Lower leg skin (tissue), 4 donors: ENCODE results near the gene ATP1B1. TPM values are rescaled to one million over a fixed set of nuclear protein-coding genes. Genes with fewer than 3 reads are reported as not detected.

Experiments used
- DNase-seq, 2 donors: peaks; one replicate each; pipeline ENCODE4 v3.0.0-alpha.2; 2019; ENCODE audit warnings: low spot score in 2 of 2
- H3K4me3 ChIP-seq: fragments of 200-600 bp; sonication (generic); 2 replicates; pipeline ENCODE4 v1.5.1; 2017; ENCODE audit warnings: mild to moderate bottlenecking, low read depth; ENCODE audit not compliant: poor library complexity, severe bottlenecking
- POLR2A ChIP-seq, 2 donors: fragments of 450-650 bp; IDR thresholded peaks; one replicate each; pipeline ENCODE4 v1.6.1; 2016 to 2017; ENCODE audit warnings: antibody characterized with exemption in 2 of 2, mild to moderate bottlenecking in 1 of 2, moderate library complexity in 1 of 2
- WGBS, 2 donors: methylation state at CpG; one replicate each; pipeline ENCODE4 v1.1.5; 2018; 5-methylcytosine and 5-hydroxymethylcytosine counted together
- intact Hi-C: fragments of 100-400 bp; cut with DNase I; formaldehyde crosslinking; loops from one replicate; pipeline ENCODE4 v1.15.0; 2023; ENCODE audit warnings: low total_unique reads
- total RNA-seq, 4 donors: library from RNA; depleted of rRNA; stranded (reverse); fragments of >200 nt; gene quantifications; one replicate each; pipeline ENCODE4 v1.1.0, GENCODE V29; 2016
- TF ChIP-seq, protein P1 (sequence below), 3 donors: fragments of 450-650 bp; IDR thresholded peaks; one replicate each; pipeline ENCODE4 v1.5.1; 2016; ENCODE audit warnings: antibody characterized with exemption in 3 of 3, mild to moderate bottlenecking in 3 of 3, moderate library complexity in 2 of 3

Gene ATP1B1
- total RNA-seq, 4 donors from 2014 or later: 35.3 to 213 (median 122) TPM

DNA sequence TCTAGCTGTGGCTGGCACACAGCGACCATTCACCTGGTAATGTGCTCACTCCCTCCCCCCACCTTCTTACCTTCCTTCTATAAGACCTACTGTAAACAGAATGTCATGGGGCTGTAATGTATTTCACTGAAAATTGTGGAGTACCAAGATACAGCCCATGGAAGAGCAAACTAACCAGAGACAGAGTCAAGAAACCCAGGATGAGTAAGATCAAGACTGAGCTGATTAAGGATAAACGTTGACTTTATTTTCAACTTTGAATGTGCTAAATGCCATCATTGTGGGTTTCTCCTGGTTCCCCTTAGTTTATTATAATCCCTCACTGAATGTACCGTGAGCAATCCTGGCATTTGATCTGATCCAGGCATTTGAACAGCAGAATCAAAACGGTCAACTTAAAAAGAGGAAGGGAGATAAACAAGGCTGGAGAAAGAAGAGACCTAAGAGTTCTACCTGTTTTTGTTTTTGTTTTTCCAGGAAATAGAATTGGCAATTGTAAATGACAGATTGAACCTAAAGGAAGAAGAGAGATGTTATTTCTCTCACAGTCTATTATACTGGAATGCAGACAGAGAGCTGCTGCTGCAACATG is 16.1 kb upstream of the ATP1B1 start:
- DNase-seq: no peak
- intact Hi-C loops: no loop called here
- H3K4me3 ChIP-seq: no peak overlapping the region
- WGBS, 2 donors: 68 to 70% methylated on average over 4 of the region's 4 CpGs
- TF ChIP-seq, protein P1, sequence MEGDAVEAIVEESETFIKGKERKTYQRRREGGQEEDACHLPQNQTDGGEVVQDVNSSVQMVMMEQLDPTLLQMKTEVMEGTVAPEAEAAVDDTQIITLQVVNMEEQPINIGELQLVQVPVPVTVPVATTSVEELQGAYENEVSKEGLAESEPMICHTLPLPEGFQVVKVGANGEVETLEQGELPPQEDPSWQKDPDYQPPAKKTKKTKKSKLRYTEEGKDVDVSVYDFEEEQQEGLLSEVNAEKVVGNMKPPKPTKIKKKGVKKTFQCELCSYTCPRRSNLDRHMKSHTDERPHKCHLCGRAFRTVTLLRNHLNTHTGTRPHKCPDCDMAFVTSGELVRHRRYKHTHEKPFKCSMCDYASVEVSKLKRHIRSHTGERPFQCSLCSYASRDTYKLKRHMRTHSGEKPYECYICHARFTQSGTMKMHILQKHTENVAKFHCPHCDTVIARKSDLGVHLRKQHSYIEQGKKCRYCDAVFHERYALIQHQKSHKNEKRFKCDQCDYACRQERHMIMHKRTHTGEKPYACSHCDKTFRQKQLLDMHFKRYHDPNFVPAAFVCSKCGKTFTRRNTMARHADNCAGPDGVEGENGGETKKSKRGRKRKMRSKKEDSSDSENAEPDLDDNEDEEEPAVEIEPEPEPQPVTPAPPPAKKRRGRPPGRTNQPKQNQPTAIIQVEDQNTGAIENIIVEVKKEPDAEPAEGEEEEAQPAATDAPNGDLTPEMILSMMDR (IDR thresholded peaks at IDR 0.05): no peak
- TF ChIP-seq POLR2A (IDR thresholded peaks at IDR 0.05): no peak

DNA sequence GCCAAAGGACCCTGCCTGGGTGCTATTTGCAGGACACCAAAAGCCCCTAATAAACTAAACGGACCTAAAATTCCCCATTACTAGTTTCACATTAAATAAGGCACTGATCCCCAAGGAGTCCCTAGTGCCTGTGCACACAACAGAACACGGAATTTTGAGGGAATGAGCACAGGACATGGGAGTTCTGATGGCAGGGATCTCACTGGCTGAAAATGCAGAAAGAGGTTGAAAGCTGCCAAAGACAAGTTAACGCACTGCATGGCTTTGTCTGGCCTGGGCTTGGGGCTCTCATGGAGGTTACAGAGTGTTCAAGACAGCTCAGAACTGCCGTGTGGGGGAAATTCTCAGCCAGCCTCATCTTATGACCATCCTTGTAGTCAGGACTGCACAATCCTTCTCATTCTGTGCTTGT is 15.6 kb upstream of the ATP1B1 start:
- TF ChIP-seq, protein P1 (IDR thresholded peaks at IDR 0.05): no peak
- TF ChIP-seq POLR2A (IDR thresholded peaks at IDR 0.05): no peak
- DNase-seq: no peak
- WGBS, 2 donors: 68 to 75% methylated on average over 4 of the region's 4 CpGs
- H3K4me3 ChIP-seq: no peak overlapping the region
- intact Hi-C loops: no loop called here

DNA sequence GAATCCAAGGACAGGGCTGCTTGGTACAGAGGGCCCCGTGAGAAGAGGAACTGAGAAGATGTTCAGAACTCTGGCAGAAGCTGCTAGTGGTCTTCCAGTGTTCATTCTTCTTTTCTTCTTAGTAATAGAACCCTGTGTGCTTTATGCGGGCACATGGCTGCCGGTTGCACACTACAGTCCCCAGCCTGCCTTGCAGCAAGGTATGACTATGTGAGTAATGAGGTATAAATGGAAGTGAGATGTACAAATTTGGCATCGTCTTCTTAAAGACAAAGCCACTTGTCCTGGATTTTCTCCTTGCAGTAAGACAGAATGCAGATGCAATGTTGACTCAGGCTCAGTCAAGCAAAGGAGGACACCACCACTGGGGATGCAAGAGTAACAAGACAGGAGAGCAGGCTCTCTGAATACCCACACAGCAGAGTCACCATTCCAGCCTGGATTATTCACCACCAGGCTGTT is 15.0 kb upstream of the ATP1B1 start:
- H3K4me3 ChIP-seq: no peak overlapping the region
- intact Hi-C loops: no loop called here
- 85 to 87% methylated on average over 4 of the region's 4 CpGs for WGBS, 2 donors
- TF ChIP-seq POLR2A (IDR thresholded peaks at IDR 0.05): no peak
- TF ChIP-seq, protein P1 (IDR thresholded peaks at IDR 0.05): no peak
- no peak for DNase-seq

DNA sequence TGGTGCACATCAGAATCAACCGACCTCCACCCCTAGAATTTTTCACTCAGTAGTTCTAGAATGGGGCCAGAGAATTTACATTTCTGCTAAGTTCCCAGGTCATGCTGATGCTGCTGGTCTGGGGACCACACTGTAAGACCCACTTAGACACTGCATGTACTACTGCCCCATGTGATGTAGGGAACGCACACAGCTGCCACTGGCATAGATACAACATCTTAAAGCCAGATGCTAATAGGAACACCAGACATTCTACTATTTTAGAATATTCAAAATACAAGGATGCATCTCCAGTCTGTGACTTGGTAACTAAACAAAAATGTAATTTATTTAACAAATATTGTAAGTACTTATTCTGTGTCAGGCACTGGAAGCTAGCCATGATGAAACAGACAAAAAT is 14.1 kb upstream of the ATP1B1 start:
- WGBS, 2 donors: 85 to 94% methylated on average over 2 of the region's 2 CpGs
- no peak overlapping the region for H3K4me3 ChIP-seq
- intact Hi-C loops: no loop called here

DNA sequence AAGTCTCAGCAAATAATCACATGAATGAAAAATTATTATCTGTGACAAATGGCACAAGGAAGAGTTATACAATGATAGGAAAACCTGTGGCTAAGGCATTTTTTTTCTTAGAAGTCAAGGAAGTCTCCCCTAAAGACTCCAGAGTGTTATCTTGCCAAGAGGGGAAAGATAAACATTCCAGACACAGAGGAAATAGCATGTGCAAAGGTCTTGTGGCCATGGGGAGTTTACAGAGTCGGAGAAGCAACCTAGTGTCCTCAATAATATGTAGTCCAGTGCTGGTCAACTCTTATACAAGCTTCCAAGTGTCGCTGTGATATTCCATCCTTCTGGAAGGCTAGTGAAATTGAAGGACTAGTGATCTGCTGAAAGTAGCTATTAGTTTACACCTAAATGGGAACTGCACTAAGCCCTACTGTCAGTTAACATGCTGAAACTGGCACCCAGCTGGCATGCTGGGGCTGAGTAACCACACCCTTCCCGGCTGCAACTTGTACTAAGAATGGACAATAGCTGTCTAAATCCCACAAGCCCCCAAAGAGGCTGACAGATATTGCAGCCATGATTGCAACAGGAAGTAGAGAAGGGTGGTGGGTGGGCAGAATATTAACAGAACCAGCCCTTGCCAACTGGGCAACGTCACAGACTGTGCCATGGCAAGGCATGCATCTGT is 11.5 kb upstream of the ATP1B1 start:
- WGBS, 2 donors: 49 to 62% methylated on average over 4 of the region's 4 CpGs
- no peak for TF ChIP-seq POLR2A (IDR thresholded peaks at IDR 0.05)
- TF ChIP-seq, protein P1 (IDR thresholded peaks at IDR 0.05): no peak
- intact Hi-C loops: no loop called here
- no peak overlapping the region for H3K4me3 ChIP-seq
- no peak for DNase-seq

More for the DNA sequence above, 14.1 kb upstream of the ATP1B1 start:
- DNase-seq: no peak
- TF ChIP-seq POLR2A (IDR thresholded peaks at IDR 0.05): no peak
- TF ChIP-seq, protein P1 (IDR thresholded peaks at IDR 0.05): no peak
